ENCODE measurements around the gene LRRC71. TPM values are rescaled to one million over a fixed set of nuclear protein-coding genes. Genes with fewer than 3 reads are reported as not detected.

Gene LRRC71
- total and polyA plus RNA-seq, 10 of the 15 experiments (the other 5 are each of a cell fraction or from before 2014, with no cell fraction given), result not detected

DNA sequence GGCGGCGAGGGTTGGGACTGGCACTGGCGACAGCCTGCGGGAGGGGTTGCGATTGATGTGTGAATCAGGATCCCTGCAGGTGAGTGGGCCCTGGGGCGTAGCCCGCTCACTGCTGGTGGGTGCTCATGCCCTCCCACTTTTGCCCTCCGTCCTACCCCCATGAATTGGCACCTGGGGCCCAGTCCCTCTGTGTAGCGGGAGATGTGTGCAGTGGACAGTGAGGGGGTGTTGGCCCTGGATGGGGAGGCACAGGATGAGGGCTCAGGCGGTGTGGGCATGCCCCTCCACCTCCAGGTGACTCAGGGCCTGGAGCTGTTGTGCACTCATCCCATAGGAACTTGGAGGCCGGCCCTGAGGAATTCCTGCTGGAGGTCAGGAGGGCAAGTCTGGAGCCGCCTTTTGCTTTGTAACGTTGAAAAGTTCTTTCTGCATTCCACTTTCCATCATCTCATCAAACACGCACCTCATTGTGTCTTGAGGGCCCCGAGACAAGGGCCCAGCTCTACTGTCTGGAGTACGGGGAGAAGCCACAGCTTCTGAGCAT lies 23.9 kb upstream of the LRRC71 start:
- H3K36me3 ChIP-seq (ENCODE audit: control insufficient read depth in 2 of 2, insufficient read depth in 2 of 2, low read length in 1 of 2), result no peaks in the 10 kb centered on the region
- SMC1A ChIA-PET (ENCODE audit: uncharacterized antibody, unreplicated experiment), result interaction anchor here (1.1 kb wide), 1 partner anchor 128 kb away, joined by 3 read pairs; no protein-coding TSS in a partner anchor
- H3K27ac ChIP-seq (ENCODE audit: control insufficient read depth, insufficient read depth), result no peak overlapping the region
- in situ Hi-C loops (cut with MboI), result no loop called here
- H2AFZ ChIP-seq (ENCODE audit: control insufficient read depth, low read depth, low read length), result no peak overlapping the region
- no peaks in the 10 kb centered on the region for H3K79me2 ChIP-seq (ENCODE audit: control insufficient read depth, insufficient read depth, low read length)
- intact Hi-C loops (cut with micrococcal nuclease; ENCODE audit: unreplicated experiment), result no loop called here
- no peaks in the 10 kb centered on the region for H3K4me1 ChIP-seq (ENCODE audit: control insufficient read depth, insufficient read depth, low read length)
- peaks cover 5 to 15% of the 10 kb centered on the region in 2 experiments for H3K27me3 ChIP-seq (replicated peaks in 1 of 2; ENCODE audit: control insufficient read depth in 2 of 2, insufficient read depth in 2 of 2, low read length in 1 of 2)
- no peak overlapping the region for H3K9ac ChIP-seq (ENCODE audit: control insufficient read depth, insufficient read depth, low read length)
- H3K9me3 ChIP-seq (replicated peaks; ENCODE audit: control insufficient read depth, insufficient read depth, low read length), result no peaks in the 10 kb centered on the region
- WGBS (ENCODE audit: insufficient coverage, insufficient replicate concordance, low lambda C conversion rate, missing lambda C conversion rate), result 45% methylated on average over 16 of the region's 16 CpGs
- RAD21 ChIA-PET (ENCODE audit: unreplicated experiment), result no interaction called here
- no peak overlapping the region for H3K4me2 ChIP-seq (ENCODE audit: control insufficient read depth, insufficient read depth)
- H3K4me3 ChIP-seq, result no peak overlapping the region
- ATAC-seq (no peak), DNase-seq (ENCODE audit: low read depth, low spot score) (no peak), FAIRE-seq (no peak)
- BruUV-seq (replicated peaks), result no TSS peak
- CTCF ChIA-PET, result no interaction called here
- TF ChIP-seq MTA3 (IDR thresholded peaks at IDR 0.05; ENCODE audit: borderline replicate concordance, low read length) (no peak), FOXM1 (IDR thresholded peaks at IDR 0.05; ENCODE audit: low read depth, low read length) (no peak), ZNF687 (IDR thresholded peaks at IDR 0.05) (no peak), KAT2A (conservative IDR thresholded peaks at IDR 0.05; ENCODE audit: control insufficient read depth, low read depth, low read length) (no peak), MAX (IDR thresholded peaks at IDR 0.05; ENCODE audit: low read depth, low read length) (no peak), CBX3 (IDR thresholded peaks at IDR 0.05; ENCODE audit: borderline replicate concordance, low read depth) (no peak), POLR2AphosphoS2 (IDR thresholded peaks at IDR 0.05; ENCODE audit: low read depth, low read length) (no peak), JUNB (IDR thresholded peaks at IDR 0.05) (no peak), REST (IDR thresholded peaks at IDR 0.05; ENCODE audit: low read depth, low read length) (no peak), FOS (IDR thresholded peaks at IDR 0.05; ENCODE audit: borderline replicate concordance, extremely low read depth, insufficient read length) (no peak), ZBED1 (IDR thresholded peaks at IDR 0.05; ENCODE audit: borderline replicate concordance) (no peak), IKZF1 (conservative IDR thresholded peaks at IDR 0.05) (no peak), BHLHE40 (IDR thresholded peaks at IDR 0.05; ENCODE audit: borderline replicate concordance in 1 of 2, low read depth in 2 of 2, low read length in 1 of 2) (no peak)
- TF ChIP-seq, protein P1, sequence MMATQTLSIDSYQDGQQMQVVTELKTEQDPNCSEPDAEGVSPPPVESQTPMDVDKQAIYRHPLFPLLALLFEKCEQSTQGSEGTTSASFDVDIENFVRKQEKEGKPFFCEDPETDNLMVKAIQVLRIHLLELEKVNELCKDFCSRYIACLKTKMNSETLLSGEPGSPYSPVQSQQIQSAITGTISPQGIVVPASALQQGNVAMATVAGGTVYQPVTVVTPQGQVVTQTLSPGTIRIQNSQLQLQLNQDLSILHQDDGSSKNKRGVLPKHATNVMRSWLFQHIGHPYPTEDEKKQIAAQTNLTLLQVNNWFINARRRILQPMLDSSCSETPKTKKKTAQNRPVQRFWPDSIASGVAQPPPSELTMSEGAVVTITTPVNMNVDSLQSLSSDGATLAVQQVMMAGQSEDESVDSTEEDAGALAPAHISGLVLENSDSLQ (IDR thresholded peaks at IDR 0.05), result no peak
- H4K20me1 ChIP-seq (ENCODE audit: control insufficient read depth, insufficient read depth), result no peaks in the 10 kb centered on the region
- POLR2A ChIA-PET, result no interaction called here

All from GM12878 (cell line).